ENCODE results near the gene PRAMEF4. TPM values are rescaled to one million over a fixed set of nuclear protein-coding genes. Genes with fewer than 3 reads are reported as not detected.

Gene PRAMEF4
- total RNA-seq, result not detected in 2 replicates

GRCh38 chr1:12886101-12886500, at the start of gene PRAMEF4:
Gene PRAMEF4, minus strand, starts transcription at chr1:12886201. Its CDS starts 2,807 bp downstream, at chr1:12883394.

GRCh38 chr1:12916310-12916709, 30.3 kb upstream of the PRAMEF4 start, which contains the start of gene PRAMEF7:
Gene PRAMEF7, plus strand, starts transcription at chr1:12916610. Its CDS starts 1,083 bp downstream, at chr1:12917693.

GRCh38 chr1:12898170-12898569, 12.2 kb upstream of the PRAMEF4 start, which contains the start of gene PRAMEF10:
Gene PRAMEF10, minus strand, starts transcription at chr1:12898270. Its CDS starts 2,423 bp downstream, at chr1:12895847.

GRCh38 chr1:12856786-12857185, 29.2 kb downstream of the PRAMEF4 start, which contains the start of gene PRAMEF2:
Gene PRAMEF2, plus strand, starts transcription at chr1:12857086. Its CDS starts 1,924 bp downstream, at chr1:12859010.

GRCh38 chr1:12848620-12849019, 37.4 kb downstream of the PRAMEF4 start, which contains the start of gene HNRNPCL1:
Gene HNRNPCL1, minus strand, starts transcription at chr1:12848720. Its CDS starts 431 bp downstream, at chr1:12848289.

GRCh38 chr1:12831310-12831709, 54.7 kb downstream of the PRAMEF4 start, which contains the start of gene PRAMEF11:
Gene PRAMEF11, minus strand, starts transcription at chr1:12831410. Its CDS starts 2,621 bp downstream, at chr1:12828789.

Other genes with a start within 250 kb of the PRAMEF4 start
- not detected in 2 replicates for gene AADACL4, start 242.1 kb downstream of the PRAMEF4 start, total RNA-seq
- gene AADACL3, start 170.1 kb downstream of the PRAMEF4 start, total RNA-seq, result not detected in 2 replicates
- gene CFAP107, start 140.0 kb downstream of the PRAMEF4 start, total RNA-seq, result not detected in 2 replicates
- not detected in 2 replicates for gene PRAMEF12, start 112.5 kb downstream of the PRAMEF4 start, total RNA-seq
- gene PRAMEF1, start 94.8 kb downstream of the PRAMEF4 start, total RNA-seq, result not detected in 2 replicates
- gene PRAMEF11, start 54.8 kb downstream of the PRAMEF4 start, total RNA-seq, result not detected in 2 replicates
- gene HNRNPCL1, start 37.5 kb downstream of the PRAMEF4 start, total RNA-seq, result not detected in 2 replicates
- not detected in 2 replicates for gene PRAMEF2, start 29.1 kb downstream of the PRAMEF4 start, total RNA-seq
- not detected in 2 replicates for gene PRAMEF10, start 12.1 kb upstream of the PRAMEF4 start, total RNA-seq
- not detected in 2 replicates for gene PRAMEF7, start 30.4 kb upstream of the PRAMEF4 start, total RNA-seq
- gene PRAMEF6, start 61.4 kb upstream of the PRAMEF4 start, total RNA-seq, result not detected in 2 replicates
- gene PRAMEF27, start 170.4 kb upstream of the PRAMEF4 start, total RNA-seq, result not detected in 2 replicates
- gene HNRNPCL3, start 174.6 kb upstream of the PRAMEF4 start, total RNA-seq, result not detected in 2 replicates
- not detected in 2 replicates for gene PRAMEF25, start 184.6 kb upstream of the PRAMEF4 start, total RNA-seq
- not detected in 2 replicates for gene HNRNPCL2, start 230.7 kb upstream of the PRAMEF4 start, total RNA-seq

All from bladder microvascular endothelial cell (primary cell).